Stomach smooth muscle (tissue), 2 donors: ENCODE data around the gene ST8SIA5.

ENCODE experiments used
- H3K27ac ChIP-seq: one replicate; pipeline ENCODE4 v1.7.0; 2013; ENCODE audit warnings: mild to moderate bottlenecking, low read length, inconsistent platforms
- H3K27me3 ChIP-seq, 2 donors: one replicate each; pipeline ENCODE4 v1.7.0; 2013; ENCODE audit warnings: low read length in 2 of 2; ENCODE audit not compliant: insufficient read depth in 2 of 2, control insufficient read depth in 1 of 2
- H3K36me3 ChIP-seq, 2 donors: one replicate each; pipeline ENCODE4 v1.7.0; 2013; ENCODE audit warnings: low read length in 2 of 2; ENCODE audit not compliant: control insufficient read depth in 2 of 2, insufficient read depth in 2 of 2
- H3K4me1 ChIP-seq: one replicate; pipeline ENCODE4 v1.7.0; 2013; ENCODE audit warnings: low read length; ENCODE audit not compliant: control insufficient read depth, insufficient read depth
- H3K4me3 ChIP-seq, 2 donors: one replicate each; pipeline ENCODE4 v1.7.0; 2013; ENCODE audit warnings: low read length in 2 of 2
- H3K9ac ChIP-seq, 2 donors: one replicate each; pipeline ENCODE4 v1.7.0; 2013; ENCODE audit warnings: low read length in 2 of 2, mild to moderate bottlenecking in 1 of 2
- H3K9me3 ChIP-seq, 2 donors: one replicate each; pipeline ENCODE4 v1.7.0; 2013; ENCODE audit warnings: low read length in 2 of 2; ENCODE audit not compliant: control insufficient read depth in 2 of 2
- donor health status: healthy.
- donor health status: Pancreatic carcinoma.

Gene ST8SIA5

GRCh38 chr18:46725310-46725709 lies 31.5 kb downstream of the ST8SIA5 start:
- no peaks in the 10 kb centered on the region for H3K4me1 ChIP-seq
- H3K27ac ChIP-seq, result no peak overlapping the region
- peaks cover 6 to 15% of the 10 kb centered on the region in 2 donors for H3K9me3 ChIP-seq
- H3K27me3 ChIP-seq, result no peaks in the 10 kb centered on the region
- H3K9ac ChIP-seq, result no peak overlapping the region
- no peaks in the 10 kb centered on the region for H3K36me3 ChIP-seq
- H3K4me3 ChIP-seq, result no peak overlapping the region

DNA sequence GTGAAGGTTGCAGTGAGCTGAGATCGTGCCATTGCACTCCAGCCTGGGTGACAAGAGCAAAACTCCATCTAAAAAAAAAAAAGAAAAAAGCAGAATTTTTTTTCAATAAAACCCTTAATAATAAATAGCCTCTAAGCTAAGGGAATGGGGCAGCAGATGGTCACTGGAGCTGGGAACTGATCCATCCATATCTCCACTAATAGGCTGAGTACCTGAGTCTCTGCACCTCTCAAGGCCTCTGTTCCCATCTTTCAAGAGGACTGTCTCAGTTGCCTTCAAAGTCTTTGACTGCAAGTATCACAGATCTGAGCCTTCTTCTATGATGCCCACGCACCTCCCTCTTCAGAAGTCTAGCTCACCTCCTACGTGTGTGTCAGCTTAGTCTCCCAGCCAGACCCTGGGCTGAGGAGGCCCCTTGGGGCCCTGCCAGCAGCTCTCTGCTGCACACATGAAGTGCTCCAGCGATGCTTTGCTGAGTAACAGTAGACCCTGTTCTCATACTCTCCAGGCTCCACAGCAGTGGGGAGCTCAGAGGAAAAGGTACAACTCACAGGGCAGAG lies 32.9 kb downstream of the ST8SIA5 start:
- no peak overlapping the region for H3K9ac ChIP-seq
- H3K36me3 ChIP-seq, result no peaks in the 10 kb centered on the region
- peaks cover 0 to 4% of the 10 kb centered on the region in 2 donors for H3K9me3 ChIP-seq
- peaks cover 3% of the 10 kb centered on the region for H3K4me1 ChIP-seq
- no peak overlapping the region for H3K4me3 ChIP-seq
- H3K27ac ChIP-seq, result no peak overlapping the region
- H3K27me3 ChIP-seq, result no peaks in the 10 kb centered on the region

- Histone ChIP-seq H3K27me3 (no peaks in the 10 kb centered on the region), H3K4me1 (peaks cover 7% of the 10 kb centered on the region), H3K9me3 (no peaks in the 10 kb centered on the region), H3K4me3 (no peak overlapping the region), H3K27ac (no peak overlapping the region), H3K9ac (no peak overlapping the region), H3K36me3 (no peaks in the 10 kb centered on the region)
Measured at GRCh38 chr18:46722051-46722450, 34.8 kb downstream of the ST8SIA5 start.

DNA sequence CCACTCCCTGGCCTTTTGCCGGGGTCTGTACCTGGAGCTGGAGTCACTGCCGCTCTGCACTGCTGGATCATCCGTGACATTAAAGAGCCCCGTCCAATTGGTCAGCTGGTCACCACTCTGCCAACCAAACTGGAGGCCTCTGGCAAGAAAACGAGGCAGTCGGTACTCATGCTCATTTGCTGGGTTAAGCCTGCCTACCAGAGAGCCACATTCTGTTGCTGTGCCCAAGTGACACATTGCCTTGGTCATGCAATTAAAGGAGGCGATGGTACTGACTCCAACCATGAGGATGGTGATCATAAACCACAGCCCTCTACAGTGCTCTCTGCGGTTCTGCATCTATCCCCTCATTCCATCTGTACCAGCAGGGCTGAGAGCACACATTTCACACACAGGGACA lies 35.5 kb downstream of the ST8SIA5 start:
- Histone ChIP-seq H3K4me3 (no peak overlapping the region), H3K4me1 (peaks cover 7% of the 10 kb centered on the region), H3K27ac (no peak overlapping the region), H3K9me3 (no peaks in the 10 kb centered on the region), H3K27me3 (no peaks in the 10 kb centered on the region), H3K9ac (no peak overlapping the region), H3K36me3 (no peaks in the 10 kb centered on the region)

- Histone ChIP-seq H3K9me3 (no peaks in the 10 kb centered on the region), H3K4me3 (no peak overlapping the region), H3K4me1 (peaks cover 7% of the 10 kb centered on the region), H3K27ac (no peak overlapping the region), H3K27me3 (no peaks in the 10 kb centered on the region), H3K9ac (no peak overlapping the region), H3K36me3 (no peaks in the 10 kb centered on the region)
Measured at GRCh38 chr18:46720521-46720920, 36.3 kb downstream of the ST8SIA5 start.

DNA sequence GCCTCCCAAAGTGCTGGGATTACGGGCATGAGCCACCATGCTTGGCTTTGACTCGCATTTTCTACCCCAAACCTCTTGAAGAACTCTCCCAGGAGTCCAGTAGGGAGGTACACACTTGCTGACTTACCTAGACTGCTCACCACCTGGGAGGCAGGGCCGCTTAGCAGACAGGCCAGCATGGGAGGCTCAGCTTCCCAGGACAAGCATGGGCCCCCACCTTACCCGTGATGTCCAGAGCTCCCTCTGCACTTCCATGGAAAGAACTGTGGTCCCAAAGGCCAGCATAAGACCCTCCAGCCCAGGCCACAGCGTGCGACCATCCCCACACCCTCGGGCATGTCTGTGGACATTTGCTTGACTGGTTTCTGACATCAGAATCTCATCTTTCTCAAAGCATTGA lies 36.8 kb downstream of the ST8SIA5 start:
- Histone ChIP-seq H3K27ac (no peak overlapping the region), H3K27me3 (no peaks in the 10 kb centered on the region), H3K4me1 (peaks cover 7% of the 10 kb centered on the region), H3K9me3 (no peaks in the 10 kb centered on the region), H3K4me3 (no peak overlapping the region), H3K9ac (no peak overlapping the region), H3K36me3 (no peaks in the 10 kb centered on the region)

- H3K36me3 ChIP-seq, result no peaks in the 10 kb centered on the region
- H3K27ac ChIP-seq, result no peak overlapping the region
- peaks cover 7% of the 10 kb centered on the region for H3K4me1 ChIP-seq
- H3K4me3 ChIP-seq, result no peak overlapping the region
- no peak overlapping the region for H3K9ac ChIP-seq
- no peaks in the 10 kb centered on the region for H3K27me3 ChIP-seq
- H3K9me3 ChIP-seq, result no peaks in the 10 kb centered on the region
Measured at GRCh38 chr18:46719388-46719787, 37.5 kb downstream of the ST8SIA5 start.

- no peaks in the 10 kb centered on the region for H3K9me3 ChIP-seq
- H3K4me1 ChIP-seq, result peaks cover 7% of the 10 kb centered on the region
- H3K36me3 ChIP-seq, result no peaks in the 10 kb centered on the region
- H3K9ac ChIP-seq, result no peak overlapping the region
- H3K27ac ChIP-seq, result no peak overlapping the region
- H3K4me3 ChIP-seq, result peak overlapping the region; percentile 4 to 35
- no peaks in the 10 kb centered on the region for H3K27me3 ChIP-seq
Measured at GRCh38 chr18:46718501-46719341, 38.1 kb downstream of the ST8SIA5 start.

DNA sequence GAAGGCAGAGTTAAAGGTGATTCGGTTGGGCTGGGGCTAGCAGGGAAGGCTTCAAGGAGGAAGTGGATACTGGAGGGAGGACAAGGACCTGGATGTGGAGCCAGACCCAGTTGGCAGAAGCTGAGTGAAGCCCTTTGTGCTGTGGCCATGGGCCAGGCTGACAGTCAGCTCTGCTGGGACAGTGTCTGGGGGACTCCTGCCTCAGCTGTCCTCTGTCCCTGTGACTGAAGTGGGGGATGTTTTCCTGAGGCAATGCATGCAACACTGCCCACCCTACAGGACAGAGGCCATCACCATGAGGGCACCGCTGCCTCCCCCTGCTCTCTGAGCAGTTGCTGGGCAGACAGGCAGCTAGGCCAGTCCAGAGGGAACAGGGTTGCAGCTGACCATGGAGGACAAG lies 40.0 kb downstream of the ST8SIA5 start:
- Histone ChIP-seq H3K27me3 (peaks cover 0 to 3% of the 10 kb centered on the region in 2 donors), H3K4me1 (peaks cover 10% of the 10 kb centered on the region), H3K4me3 (no peak overlapping the region), H3K9me3 (no peaks in the 10 kb centered on the region), H3K27ac (no peak overlapping the region), H3K36me3 (no peaks in the 10 kb centered on the region), H3K9ac (no peak overlapping the region)

- H3K36me3 ChIP-seq, result no peaks in the 10 kb centered on the region
- H3K9ac ChIP-seq, result no peak overlapping the region
- no peak overlapping the region for H3K4me3 ChIP-seq
- H3K4me1 ChIP-seq, result peaks cover 10% of the 10 kb centered on the region
- H3K27me3 ChIP-seq, result peaks cover 0 to 3% of the 10 kb centered on the region in 2 donors
- H3K27ac ChIP-seq, result no peak overlapping the region
- H3K9me3 ChIP-seq, result no peaks in the 10 kb centered on the region
Measured at GRCh38 chr18:46716336-46716735, 40.5 kb downstream of the ST8SIA5 start.

GRCh38 chr18:46715062-46715461 lies 41.8 kb downstream of the ST8SIA5 start:
- Histone ChIP-seq H3K27ac (no peak overlapping the region), H3K9ac (no peak overlapping the region), H3K4me1 (peaks cover 10% of the 10 kb centered on the region), H3K36me3 (no peaks in the 10 kb centered on the region), H3K27me3 (peaks cover 0 to 3% of the 10 kb centered on the region in 2 donors), H3K9me3 (no peaks in the 10 kb centered on the region), H3K4me3 (no peak overlapping the region)
